Neural cell (in vitro differentiated cells): Measurements from ENCODE around the gene VWA3A. TPM values are rescaled to one million over a fixed set of nuclear protein-coding genes. Genes with fewer than 3 reads are reported as not detected.
A peak's percentile ranks its signal among the peaks of the same experiment; 100 is the strongest.

Source experiments
- H2AFZ ChIP-seq: fragments of 200-600, 300-800 bp; sonication (generic), shearing (Covaris generic); 2 replicates; pipeline ENCODE4 v1.6.0; 2014; ENCODE audit warnings: low read depth, mild to moderate bottlenecking, antibody characterized with exemption, low read length, moderate library complexity
- H3F3A ChIP-seq: fragments of 200-600 bp; shearing (Covaris generic); 2 replicates; pipeline ENCODE4 v1.6.1; 2016; ENCODE audit warnings: mild to moderate bottlenecking, moderate library complexity, mixed read lengths, antibody characterized with exemption, low read length; ENCODE audit not compliant: insufficient read depth, poor library complexity, severe bottlenecking
- H3K27ac ChIP-seq: fragments of 200-600, 300-800 bp; sonication (generic), shearing (Covaris generic); 2 replicates; pipeline ENCODE4 v1.5.1; 2014; ENCODE audit warnings: mild to moderate bottlenecking, low read length, moderate library complexity
- H3K27me3 ChIP-seq: fragments of 300-800, 200-600 bp; sonication (generic), shearing (Covaris generic); 2 replicates; pipeline ENCODE4 v1.6.0; 2014; ENCODE audit warnings: mild to moderate bottlenecking, low read depth, low read length, moderate library complexity; ENCODE audit not compliant: insufficient read depth
- H3K36me3 ChIP-seq: fragments of 300-800, 200-600 bp; sonication (generic), shearing (Covaris generic); 2 replicates; pipeline ENCODE4 v1.5.1; 2014; ENCODE audit warnings: mild to moderate bottlenecking, antibody characterized with exemption, low read length, moderate library complexity; ENCODE audit not compliant: insufficient read depth
- H3K4me2 ChIP-seq: fragments of 300-800, 200-600 bp; sonication (generic), shearing (Covaris generic); 2 replicates; pipeline ENCODE4 v1.6.0; 2014; ENCODE audit warnings: mild to moderate bottlenecking, low read length
- H3K4me3 ChIP-seq: fragments of 300-800, 200-600 bp; sonication (generic), shearing (Covaris generic); 2 replicates; pipeline ENCODE4 v1.5.1; 2014; ENCODE audit warnings: mild to moderate bottlenecking, low read length, moderate library complexity
- H3K79me2 ChIP-seq: fragments of 200-600 bp; shearing (Covaris generic); replicated peaks from 2 replicates; pipeline ENCODE4 v1.6.0; 2014; ENCODE audit warnings: mild to moderate bottlenecking, low read length, moderate library complexity; ENCODE audit not compliant: insufficient read depth
- H3K9ac ChIP-seq: fragments of 300-800, 200-600 bp; sonication (generic), shearing (Covaris generic); 2 replicates; pipeline ENCODE4 v1.6.1; 2016; ENCODE audit warnings: mild to moderate bottlenecking, low read length, mixed read lengths
- H3K9me2 ChIP-seq: fragments of 200-600 bp; shearing (Covaris generic); 2 replicates; pipeline ENCODE4 v1.6.1; 2016; ENCODE audit warnings: mild to moderate bottlenecking, low read length, mixed read lengths; ENCODE audit not compliant: insufficient read depth
- H3K9me3 ChIP-seq: fragments of 200-600, 300-800 bp; sonication (generic), shearing (Covaris generic); 2 replicates; pipeline ENCODE4 v1.6.1; 2016; ENCODE audit warnings: mild to moderate bottlenecking, mixed run types, low read length, moderate library complexity, mixed read lengths
- H4K20me1 ChIP-seq: fragments of 200-600 bp; shearing (Covaris generic); 2 replicates; pipeline ENCODE4 v1.6.1; 2016; ENCODE audit warnings: mild to moderate bottlenecking, mixed run types; ENCODE audit not compliant: insufficient read depth
- EP300 ChIP-seq: fragments of 450-650 bp; conservative IDR thresholded peaks from 2 replicates; pipeline ENCODE4 v1.6.1; 2014; ENCODE audit warnings: antibody characterized with exemption, mild to moderate bottlenecking, moderate library complexity; ENCODE audit not compliant: poor library complexity, severe bottlenecking
- EZH2 ChIP-seq: fragments of 200-600, 300-800 bp; shearing (Covaris generic), sonication (generic); IDR thresholded peaks from 2 replicates; pipeline ENCODE4 v1.6.1; 2014; ENCODE audit warnings: antibody characterized with exemption, low read length, borderline replicate concordance, mild to moderate bottlenecking; ENCODE audit not compliant: insufficient read depth, poor library complexity, severe bottlenecking
- MXI1 ChIP-seq: fragments of 450-650 bp; conservative IDR thresholded peaks from 2 replicates; pipeline ENCODE4 v1.6.1; 2014; ENCODE audit warnings: antibody characterized with exemption, mild to moderate bottlenecking; ENCODE audit not compliant: poor library complexity, severe bottlenecking
- POLR2AphosphoS5 ChIP-seq: IDR thresholded peaks from 2 replicates; pipeline ENCODE4 v1.6.1; 2012
- RAD21 ChIP-seq: fragments of 450-650 bp; conservative IDR thresholded peaks from 2 replicates; pipeline ENCODE4 v1.6.1; 2014; ENCODE audit warnings: antibody characterized with exemption, mild to moderate bottlenecking, moderate library complexity
- SMC3 ChIP-seq: fragments of 450-650 bp; conservative IDR thresholded peaks from 2 replicates; pipeline ENCODE4 v1.6.1; 2014; ENCODE audit warnings: antibody characterized with exemption, mild to moderate bottlenecking, moderate library complexity; ENCODE audit not compliant: poor library complexity
- TAF1 ChIP-seq: IDR thresholded peaks from 2 replicates; pipeline ENCODE4 v1.6.1; 2012; ENCODE audit warnings: low read depth
- polyA plus RNA-seq: library from polyadenylated mRNA; depleted of rRNA; stranded (reverse); fragments of >200 nt; gene quantifications from 2 replicates; pipeline ENCODE4 v1.2.3, GENCODE V29; 2014
- TF ChIP-seq, protein P1 (sequence below): fragments of 450-650 bp; IDR thresholded peaks from 2 replicates; pipeline ENCODE4 v1.5.1; 2014; ENCODE audit warnings: antibody characterized with exemption, mild to moderate bottlenecking, moderate library complexity; ENCODE audit not compliant: poor library complexity, severe bottlenecking
- TF ChIP-seq, protein P2 (sequence below): IDR thresholded peaks from 2 replicates; pipeline ENCODE4 v1.6.1; 2012; ENCODE audit warnings: borderline replicate concordance

Gene VWA3A
- polyA plus RNA-seq, 1 donor from 2014 or later, result 1.8 TPM

DNA sequence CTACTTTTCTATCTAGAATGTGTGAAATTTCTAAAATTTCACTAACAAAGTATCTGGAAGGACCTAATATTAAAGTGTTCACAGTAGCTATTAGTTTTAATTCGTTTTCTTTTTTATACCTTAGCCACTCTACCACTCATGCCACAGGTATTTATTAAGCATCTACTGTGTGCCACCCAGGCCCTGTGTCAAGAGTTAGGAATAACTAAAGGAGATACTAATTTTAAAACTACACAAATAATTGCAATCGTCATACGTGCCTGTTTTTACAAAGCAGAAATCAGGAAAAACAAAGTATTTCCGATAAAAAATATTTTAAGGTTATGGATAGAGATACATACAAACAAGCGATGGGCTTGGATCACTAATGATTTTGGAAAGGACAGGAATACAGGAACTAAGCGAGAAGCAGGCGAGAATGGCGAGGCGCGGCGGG, 113.3 kb downstream of the VWA3A start:
- Histone ChIP-seq H3K9me3 (no peaks in the 10 kb centered on the region), H3F3A (no peaks in the 10 kb centered on the region), H3K4me3 (peak overlapping the region; percentile 98), H3K36me3 (no peaks in the 10 kb centered on the region), H3K27me3 (no peaks in the 10 kb centered on the region), H4K20me1 (no peaks in the 10 kb centered on the region), H3K79me2 (no peaks in the 10 kb centered on the region), H2AFZ (no peak overlapping the region), H3K9me2 (no peaks in the 10 kb centered on the region), H3K9ac (peak overlapping the region; percentile 73), H3K4me2 (no peak overlapping the region), H3K27ac (no peak overlapping the region)
- TF ChIP-seq EP300 (no peak), POLR2AphosphoS5 (no peak), EZH2 (no peak), MXI1 (no peak), RAD21 (no peak), TAF1 (no peak), SMC3 (no peak)
- TF ChIP-seq, protein P1, sequence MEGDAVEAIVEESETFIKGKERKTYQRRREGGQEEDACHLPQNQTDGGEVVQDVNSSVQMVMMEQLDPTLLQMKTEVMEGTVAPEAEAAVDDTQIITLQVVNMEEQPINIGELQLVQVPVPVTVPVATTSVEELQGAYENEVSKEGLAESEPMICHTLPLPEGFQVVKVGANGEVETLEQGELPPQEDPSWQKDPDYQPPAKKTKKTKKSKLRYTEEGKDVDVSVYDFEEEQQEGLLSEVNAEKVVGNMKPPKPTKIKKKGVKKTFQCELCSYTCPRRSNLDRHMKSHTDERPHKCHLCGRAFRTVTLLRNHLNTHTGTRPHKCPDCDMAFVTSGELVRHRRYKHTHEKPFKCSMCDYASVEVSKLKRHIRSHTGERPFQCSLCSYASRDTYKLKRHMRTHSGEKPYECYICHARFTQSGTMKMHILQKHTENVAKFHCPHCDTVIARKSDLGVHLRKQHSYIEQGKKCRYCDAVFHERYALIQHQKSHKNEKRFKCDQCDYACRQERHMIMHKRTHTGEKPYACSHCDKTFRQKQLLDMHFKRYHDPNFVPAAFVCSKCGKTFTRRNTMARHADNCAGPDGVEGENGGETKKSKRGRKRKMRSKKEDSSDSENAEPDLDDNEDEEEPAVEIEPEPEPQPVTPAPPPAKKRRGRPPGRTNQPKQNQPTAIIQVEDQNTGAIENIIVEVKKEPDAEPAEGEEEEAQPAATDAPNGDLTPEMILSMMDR, result no peak
- TF ChIP-seq, protein P2, sequence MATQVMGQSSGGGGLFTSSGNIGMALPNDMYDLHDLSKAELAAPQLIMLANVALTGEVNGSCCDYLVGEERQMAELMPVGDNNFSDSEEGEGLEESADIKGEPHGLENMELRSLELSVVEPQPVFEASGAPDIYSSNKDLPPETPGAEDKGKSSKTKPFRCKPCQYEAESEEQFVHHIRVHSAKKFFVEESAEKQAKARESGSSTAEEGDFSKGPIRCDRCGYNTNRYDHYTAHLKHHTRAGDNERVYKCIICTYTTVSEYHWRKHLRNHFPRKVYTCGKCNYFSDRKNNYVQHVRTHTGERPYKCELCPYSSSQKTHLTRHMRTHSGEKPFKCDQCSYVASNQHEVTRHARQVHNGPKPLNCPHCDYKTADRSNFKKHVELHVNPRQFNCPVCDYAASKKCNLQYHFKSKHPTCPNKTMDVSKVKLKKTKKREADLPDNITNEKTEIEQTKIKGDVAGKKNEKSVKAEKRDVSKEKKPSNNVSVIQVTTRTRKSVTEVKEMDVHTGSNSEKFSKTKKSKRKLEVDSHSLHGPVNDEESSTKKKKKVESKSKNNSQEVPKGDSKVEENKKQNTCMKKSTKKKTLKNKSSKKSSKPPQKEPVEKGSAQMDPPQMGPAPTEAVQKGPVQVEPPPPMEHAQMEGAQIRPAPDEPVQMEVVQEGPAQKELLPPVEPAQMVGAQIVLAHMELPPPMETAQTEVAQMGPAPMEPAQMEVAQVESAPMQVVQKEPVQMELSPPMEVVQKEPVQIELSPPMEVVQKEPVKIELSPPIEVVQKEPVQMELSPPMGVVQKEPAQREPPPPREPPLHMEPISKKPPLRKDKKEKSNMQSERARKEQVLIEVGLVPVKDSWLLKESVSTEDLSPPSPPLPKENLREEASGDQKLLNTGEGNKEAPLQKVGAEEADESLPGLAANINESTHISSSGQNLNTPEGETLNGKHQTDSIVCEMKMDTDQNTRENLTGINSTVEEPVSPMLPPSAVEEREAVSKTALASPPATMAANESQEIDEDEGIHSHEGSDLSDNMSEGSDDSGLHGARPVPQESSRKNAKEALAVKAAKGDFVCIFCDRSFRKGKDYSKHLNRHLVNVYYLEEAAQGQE, result no peak

DNA sequence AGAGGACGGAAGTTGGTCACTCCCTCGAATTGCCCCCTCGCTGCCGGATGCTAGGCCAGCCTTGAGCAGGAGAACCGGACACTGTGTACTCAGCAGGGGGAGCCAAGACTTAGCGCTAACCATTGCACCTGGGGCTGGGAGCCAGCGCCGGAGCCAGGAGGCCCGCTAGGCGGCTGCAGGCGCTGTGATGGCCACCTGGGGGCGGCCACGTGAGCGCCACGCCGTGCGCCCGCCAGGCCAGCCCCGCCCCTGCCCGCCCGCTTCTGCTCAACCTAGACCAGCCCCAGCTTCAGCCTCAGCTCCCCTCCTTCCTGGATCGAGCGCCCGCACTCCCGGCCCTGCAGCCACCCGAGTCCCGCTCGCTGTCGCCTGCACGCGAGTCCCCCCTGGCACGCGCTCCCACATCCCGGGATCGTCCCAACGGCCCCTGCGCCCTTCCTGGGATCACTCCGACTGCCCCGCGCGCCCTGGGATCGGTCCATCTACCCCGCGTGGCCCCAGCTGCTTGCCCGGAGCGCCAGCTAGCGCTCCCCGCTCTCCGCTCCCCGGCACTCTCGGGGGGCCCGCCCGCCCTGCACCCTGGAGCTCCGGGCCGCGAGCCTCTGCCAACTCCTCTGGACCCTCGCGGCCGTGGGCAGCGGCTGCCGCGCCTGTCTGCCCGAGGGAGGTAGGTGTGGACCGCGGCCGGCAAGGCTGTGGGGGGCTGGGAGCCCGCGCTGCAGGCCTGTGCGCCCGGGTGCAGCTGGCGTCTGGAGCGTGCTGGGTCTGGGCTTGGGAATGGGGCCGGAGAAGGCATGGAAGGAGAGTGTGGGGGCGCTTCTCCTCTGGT, 113.9 kb downstream of the VWA3A start, which contains the start of gene EEF2K:
EEF2K (plus strand) TSS at position 266 of the 829 bp plus-strand sequence. CDS start 19,452 bp downstream, outside the sequence.
- Histone ChIP-seq H3F3A (no peaks in the 10 kb centered on the region), H3K36me3 (no peaks in the 10 kb centered on the region), H4K20me1 (no peaks in the 10 kb centered on the region), H3K79me2 (no peaks in the 10 kb centered on the region), H2AFZ (peak within 1 kb of the TSS; percentile 94), H3K4me2 (peak within 1 kb of the TSS; percentile 56), H3K4me3 (peak within 1 kb of the TSS; percentile 98), H3K27ac (no peak within 1 kb of the TSS), H3K9me3 (no peaks in the 10 kb centered on the region), H3K27me3 (no peaks in the 10 kb centered on the region), H3K9me2 (no peaks in the 10 kb centered on the region), H3K9ac (peak within 1 kb of the TSS; percentile 73)
- TF ChIP-seq SMC3, result peak; percentile 72
- TF ChIP-seq MXI1, result peak; percentile 89
- TF ChIP-seq, protein P2, result peak; percentile 4
- TF ChIP-seq POLR2AphosphoS5, result no peak
- TF ChIP-seq EZH2, result no peak
- peak; percentile 57 for TF ChIP-seq RAD21
- TF ChIP-seq EP300, result no peak
- TF ChIP-seq TAF1, result no peak
- TF ChIP-seq, protein P1, result peak; percentile 80
